Caki2 (cell line): ENCODE results near the gene NTF3. TPM values are rescaled to one million over a fixed set of nuclear protein-coding genes. Genes with fewer than 3 reads are reported as not detected.
"Not testable (repeated sequence)": the region's sequence is repeated elsewhere in the genome, so short reads cannot be mapped to it uniquely, and the experiment has no call there.

Experiments used
- DNase-seq: peaks from one replicate; pipeline ENCODE4 v3.0.0-alpha.2; 2015; ENCODE audit warnings: low read depth
- in situ Hi-C: cut with HindIII; loops from 2 replicates; pipeline ENCODE4 v1.10.0; 2016; ENCODE audit warnings: low sequenced_read_pairs, low pct_unique_long_range_greater_than_20kb, mixed read lengths
- total RNA-seq: library from RNA; depleted of rRNA; stranded (reverse); fragments of >200 nt; shearing (Covaris generic); gene quantifications from 2 replicates; pipeline ENCODE4 v1.2.3, GENCODE V29; 2014; ENCODE audit warnings: low replicate concordance

NTF3 gene
- total RNA-seq, 1 experiment from 2014 or later, result not detected

DNA sequence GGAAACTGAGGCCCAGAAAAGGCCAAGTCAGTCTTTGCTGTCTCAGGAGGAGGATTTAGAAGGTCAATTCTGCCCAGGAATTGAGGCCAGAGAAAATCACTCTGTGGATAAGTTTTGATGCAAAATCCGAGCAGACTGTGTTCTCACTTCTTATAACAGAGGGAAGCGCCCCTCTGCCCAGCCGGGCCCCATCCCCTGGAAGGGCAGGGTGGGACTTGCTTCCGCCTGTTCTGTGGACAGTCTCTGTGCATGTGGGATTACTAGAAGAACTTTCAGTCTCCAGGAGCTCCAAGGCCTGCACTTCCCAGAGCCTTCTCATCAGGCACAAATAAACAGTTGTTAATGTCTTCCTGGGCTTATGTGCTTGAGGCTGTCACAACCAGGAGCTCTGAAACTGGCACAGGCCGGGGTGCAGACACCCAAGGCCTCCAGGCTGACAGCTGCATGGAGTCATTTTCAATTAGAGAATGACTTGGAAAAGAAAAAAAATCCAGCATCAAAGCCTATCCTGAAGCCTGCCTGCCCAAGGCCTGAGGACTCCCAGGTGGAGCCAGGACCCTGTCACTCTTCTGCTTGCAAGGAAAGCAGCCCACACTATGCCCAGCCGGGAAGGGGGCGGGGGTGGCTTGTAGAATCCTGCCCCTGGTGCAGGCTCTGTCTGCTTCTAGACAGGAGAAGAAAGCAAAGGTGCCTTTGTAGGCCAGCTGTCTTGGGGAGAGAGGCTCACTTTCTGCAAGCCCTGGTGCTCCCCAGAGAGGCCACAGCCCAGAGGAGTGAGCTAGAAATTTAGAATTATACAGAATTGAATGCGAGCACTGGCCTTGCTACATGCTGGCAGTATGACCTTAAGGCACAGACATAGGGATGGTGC is 84.7 kb downstream of the NTF3 start:
- in situ Hi-C loops, result no loop called here
- no peak for DNase-seq

DNA sequence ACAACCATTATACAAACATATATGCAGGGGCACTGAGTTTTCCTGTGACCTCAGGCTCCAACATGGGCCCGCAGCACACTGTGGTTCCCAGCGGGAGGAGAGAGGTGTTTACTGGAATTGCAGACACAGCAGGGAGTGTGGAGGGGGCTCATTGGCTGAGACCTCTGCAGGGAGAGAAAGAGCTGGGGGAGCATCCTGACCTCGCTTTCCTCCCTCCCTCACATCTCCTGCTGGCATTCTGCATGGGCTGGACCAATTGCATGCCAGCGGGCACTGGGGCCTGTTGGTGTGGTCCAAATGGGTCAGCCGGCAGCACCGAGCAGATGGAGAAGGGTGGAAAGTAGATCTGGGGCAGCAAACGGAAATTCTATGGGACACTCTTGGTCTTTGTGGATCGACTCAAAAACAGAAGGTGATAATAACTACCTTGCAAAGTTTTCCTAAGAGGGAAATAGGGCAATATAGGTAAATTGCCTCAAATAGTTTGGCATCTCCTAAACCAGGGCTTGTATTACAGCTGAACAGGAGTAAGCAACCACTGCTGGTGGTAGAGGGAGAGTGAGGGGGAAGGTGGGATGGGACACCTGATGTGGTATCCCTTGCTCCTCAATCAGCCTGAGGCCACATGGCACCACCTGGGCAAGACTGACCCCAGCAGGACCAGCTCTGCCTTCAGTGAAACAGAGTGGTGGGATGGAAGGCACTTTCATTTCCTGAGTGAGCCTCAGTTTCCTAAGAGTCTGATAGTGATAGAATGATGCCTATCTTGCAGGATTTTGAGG is 86.9 kb downstream of the NTF3 start:
- in situ Hi-C loops, result no loop called here
- no peak for DNase-seq

GRCh38 chr12:5520037-5520436 is 88.1 kb downstream of the NTF3 start:
- in situ Hi-C loops, result no loop called here

GRCh38 chr12:5520831-5521230 is 88.9 kb downstream of the NTF3 start:
- no peak for DNase-seq
- in situ Hi-C loops, result no loop called here

More at GRCh38 chr12:5520037-5520436, 88.1 kb downstream of the NTF3 start:
- no peak for DNase-seq

GRCh38 chr12:5521456-5522325 is 89.8 kb downstream of the NTF3 start:
- in situ Hi-C loops, result no loop called here
- DNase-seq, result no peak

DNA sequence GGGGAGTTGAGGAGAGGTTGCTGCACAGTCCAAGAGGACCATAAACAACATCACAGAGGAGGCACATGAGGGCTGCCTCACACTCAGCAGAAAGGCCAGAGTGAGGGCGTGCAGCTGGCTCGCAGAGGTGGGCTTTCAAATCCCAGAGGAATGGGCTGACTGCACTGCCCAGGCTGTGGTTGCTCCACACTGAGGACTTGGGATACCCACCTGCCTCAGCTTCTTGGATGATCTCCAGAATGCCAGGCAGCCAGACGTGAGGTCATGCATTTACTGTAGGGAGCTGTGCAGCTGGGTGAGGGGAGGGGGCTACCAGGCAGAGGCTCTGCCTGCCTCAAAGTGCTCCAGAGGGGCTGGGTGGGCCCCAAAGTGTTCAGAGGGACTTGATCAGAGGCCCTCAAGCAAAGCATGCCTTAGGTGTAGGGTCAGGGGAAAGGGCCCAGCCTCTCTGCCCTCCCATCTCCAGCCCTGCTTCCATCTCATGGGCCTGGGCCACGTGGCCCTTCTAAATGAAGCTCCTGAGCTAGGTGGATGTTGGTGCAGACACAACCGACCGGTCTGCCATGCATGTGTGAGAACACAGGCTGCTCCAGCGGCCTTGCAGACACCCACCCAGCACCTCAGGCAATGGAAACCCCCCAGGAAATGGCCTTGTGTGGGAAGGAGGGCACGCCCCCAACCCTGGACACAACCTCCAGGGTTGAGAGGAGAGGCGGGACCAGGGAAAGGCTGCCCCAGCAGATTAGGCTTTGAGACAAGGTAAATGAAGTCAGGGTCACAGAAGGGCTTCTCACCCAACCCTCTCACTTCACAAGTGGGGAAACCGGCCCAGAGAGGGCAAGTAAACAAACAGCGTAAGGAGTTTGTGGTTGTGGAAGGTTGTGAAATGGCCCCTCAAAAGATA is 90.8 kb downstream of the NTF3 start:
- no peak for DNase-seq
- in situ Hi-C loops, result no loop called here

- no peak for DNase-seq
- in situ Hi-C loops, result no loop called here
These were observed 91.6 kb downstream of the NTF3 start for GRCh38 chr12:5523396-5524115.

GRCh38 chr12:5524116-5524768 is 92.3 kb downstream of the NTF3 start:
- no peak for DNase-seq
- in situ Hi-C loops, result no loop called here

GRCh38 chr12:5524769-5525436 is 93.0 kb downstream of the NTF3 start:
- in situ Hi-C loops, result no loop called here
- DNase-seq, result no peak

DNA sequence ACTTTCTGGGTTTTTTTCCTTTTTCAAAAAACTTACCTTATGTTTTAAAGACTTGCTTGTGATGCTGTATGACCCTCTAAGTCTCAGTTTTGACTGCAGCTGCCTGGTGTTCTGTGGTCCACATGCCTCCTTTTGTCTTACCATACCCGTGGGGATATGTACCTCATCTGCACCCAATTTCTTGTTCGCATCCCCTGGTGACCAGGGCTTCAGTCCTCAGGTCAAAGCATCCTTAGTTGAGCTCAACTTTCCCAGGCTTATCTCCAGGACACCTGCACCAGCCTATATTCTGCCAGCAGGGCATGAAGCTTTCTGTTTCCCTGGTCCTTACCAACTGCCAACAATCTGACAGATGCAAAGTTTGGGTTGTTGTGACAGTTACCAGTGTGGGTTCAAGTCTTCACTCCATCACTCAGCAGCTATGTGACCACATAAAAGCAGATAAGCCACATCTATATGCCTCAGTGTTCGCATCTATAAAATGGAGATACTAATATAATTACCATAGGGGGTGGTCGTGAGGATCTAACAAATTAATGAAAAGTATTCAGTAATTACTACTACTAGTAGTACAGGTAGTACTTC is 94.0 kb downstream of the NTF3 start:
- in situ Hi-C loops, result no loop called here
- DNase-seq, result no peak

GRCh38 chr12:5533368-5533767 is 101.5 kb downstream of the NTF3 start:
- in situ Hi-C loops, result no loop called here
- no peak for DNase-seq

DNA sequence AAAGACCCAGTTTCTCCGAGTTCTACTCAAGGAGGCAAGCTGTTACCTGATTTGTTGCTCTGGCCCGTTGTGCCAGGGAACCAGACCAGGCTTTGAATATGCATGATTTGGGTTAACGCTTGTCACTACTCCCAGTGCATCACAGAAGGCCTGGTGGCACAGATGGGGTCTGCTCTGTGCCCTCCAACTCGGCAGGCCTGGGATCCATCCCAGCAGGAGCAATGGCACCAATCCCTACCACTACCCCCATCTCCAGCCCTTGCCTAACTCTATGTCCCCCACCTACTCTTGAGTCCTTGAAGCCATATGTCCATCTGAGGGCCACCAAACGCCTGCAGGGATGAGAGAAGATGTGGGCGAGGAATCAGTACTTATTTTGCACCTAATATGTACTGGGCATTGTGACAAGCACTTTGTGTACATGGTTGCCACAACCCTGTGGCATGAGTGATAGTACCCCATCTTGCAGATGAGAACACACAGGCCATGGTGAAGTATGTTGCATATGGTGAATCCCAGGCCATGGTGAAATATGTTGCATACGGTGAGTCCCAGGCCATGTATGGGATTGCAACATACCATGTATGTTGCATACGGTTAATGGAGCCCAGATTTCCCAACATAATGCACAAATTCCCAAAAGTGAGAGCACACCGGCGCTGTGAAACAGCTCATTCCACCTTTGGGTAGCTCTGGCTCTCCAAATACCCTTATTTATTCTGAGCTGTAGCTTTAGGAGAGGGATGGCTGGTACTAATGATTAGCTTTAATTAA is 102.7 kb downstream of the NTF3 start:
- in situ Hi-C loops, result no loop called here
- no peak for DNase-seq

- no peak for DNase-seq
- in situ Hi-C loops, result no loop called here
These were observed 103.6 kb downstream of the NTF3 start for GRCh38 chr12:5535541-5535940.

- in situ Hi-C loops, DNase-seq: not testable (repeated sequence)
These were observed 105.2 kb downstream of the NTF3 start for GRCh38 chr12:5537026-5537615.

- DNase-seq, result no peak
- in situ Hi-C loops, result no loop called here
These were observed 105.9 kb downstream of the NTF3 start for GRCh38 chr12:5537771-5538170.
